ENCODE results near the gene SIKE1. TPM values are rescaled to one million over a fixed set of nuclear protein-coding genes. Genes with fewer than 3 reads are reported as not detected.

SIKE1 gene
- total and polyA plus RNA-seq, 2 donors from 2014 or later: 21.2 to 36.8 TPM

DNA sequence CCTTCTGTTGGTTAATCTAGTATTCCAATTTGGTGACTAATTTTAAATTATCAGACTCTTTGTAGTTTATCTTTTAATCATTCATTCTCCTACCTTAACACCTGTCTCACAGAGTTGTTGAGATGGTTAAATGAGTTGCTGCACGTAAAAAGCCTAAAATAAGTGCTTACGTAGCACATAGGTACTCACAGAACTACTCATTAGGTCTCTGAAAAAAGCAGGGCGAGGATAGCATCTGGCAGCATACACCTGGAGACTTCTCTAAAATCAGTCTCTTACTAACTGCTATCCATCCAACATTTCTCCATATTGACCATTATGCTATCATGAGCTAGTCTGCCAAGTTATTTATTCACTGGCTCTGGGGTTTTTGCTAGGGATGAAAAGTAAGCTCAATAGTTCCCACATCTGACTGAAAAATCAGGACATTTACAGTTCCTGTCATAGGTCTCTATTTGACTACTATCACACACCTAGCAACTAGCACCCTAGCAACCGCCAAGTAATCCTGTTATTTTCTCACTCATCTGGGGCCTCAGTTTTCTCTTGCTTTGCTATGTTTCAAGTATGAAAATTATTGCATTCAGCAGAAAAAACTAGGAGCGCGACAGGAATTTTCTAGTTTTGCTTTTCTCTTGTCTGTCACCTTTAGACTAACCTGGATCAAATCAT is 33.9 kb downstream of the SIKE1 start:
- H3K36me3 ChIP-seq (ENCODE audit: control insufficient read depth in 2 of 3, insufficient read depth in 3 of 3, low read length in 3 of 3): peaks cover 6 to 14% (median 8%) of the 10 kb centered on the region in 3 donors
- H3K9me3 ChIP-seq (ENCODE audit: control insufficient read depth in 2 of 3, insufficient read depth in 1 of 3, low read length in 3 of 3): no peaks in the 10 kb centered on the region
- TF ChIP-seq, protein P1, sequence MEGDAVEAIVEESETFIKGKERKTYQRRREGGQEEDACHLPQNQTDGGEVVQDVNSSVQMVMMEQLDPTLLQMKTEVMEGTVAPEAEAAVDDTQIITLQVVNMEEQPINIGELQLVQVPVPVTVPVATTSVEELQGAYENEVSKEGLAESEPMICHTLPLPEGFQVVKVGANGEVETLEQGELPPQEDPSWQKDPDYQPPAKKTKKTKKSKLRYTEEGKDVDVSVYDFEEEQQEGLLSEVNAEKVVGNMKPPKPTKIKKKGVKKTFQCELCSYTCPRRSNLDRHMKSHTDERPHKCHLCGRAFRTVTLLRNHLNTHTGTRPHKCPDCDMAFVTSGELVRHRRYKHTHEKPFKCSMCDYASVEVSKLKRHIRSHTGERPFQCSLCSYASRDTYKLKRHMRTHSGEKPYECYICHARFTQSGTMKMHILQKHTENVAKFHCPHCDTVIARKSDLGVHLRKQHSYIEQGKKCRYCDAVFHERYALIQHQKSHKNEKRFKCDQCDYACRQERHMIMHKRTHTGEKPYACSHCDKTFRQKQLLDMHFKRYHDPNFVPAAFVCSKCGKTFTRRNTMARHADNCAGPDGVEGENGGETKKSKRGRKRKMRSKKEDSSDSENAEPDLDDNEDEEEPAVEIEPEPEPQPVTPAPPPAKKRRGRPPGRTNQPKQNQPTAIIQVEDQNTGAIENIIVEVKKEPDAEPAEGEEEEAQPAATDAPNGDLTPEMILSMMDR (IDR thresholded peaks at IDR 0.05; ENCODE audit: borderline replicate concordance, extremely low read depth, insufficient read depth): no peak
- H3K4me3 ChIP-seq (ENCODE audit: low read length in 3 of 3): no peak overlapping the region
- FAIRE-seq (no peak), DNase-seq (no peak)
- intact Hi-C loops (cut with DNase I): no loop called here
- H3K27me3 ChIP-seq (ENCODE audit: control insufficient read depth, insufficient read depth, low read length): no peaks in the 10 kb centered on the region
- H3K4me1 ChIP-seq (ENCODE audit: control insufficient read depth in 2 of 3, insufficient read depth in 2 of 3, low read depth in 1 of 3, low read length in 3 of 3): peaks cover 0 to 9% (median 8%) of the 10 kb centered on the region in 3 donors
- H3K27ac ChIP-seq (ENCODE audit: low read depth in 2 of 2, low read length in 2 of 2): no peak overlapping the region
- H3K9ac ChIP-seq (ENCODE audit: low read length in 3 of 3): no peak overlapping the region

DNA sequence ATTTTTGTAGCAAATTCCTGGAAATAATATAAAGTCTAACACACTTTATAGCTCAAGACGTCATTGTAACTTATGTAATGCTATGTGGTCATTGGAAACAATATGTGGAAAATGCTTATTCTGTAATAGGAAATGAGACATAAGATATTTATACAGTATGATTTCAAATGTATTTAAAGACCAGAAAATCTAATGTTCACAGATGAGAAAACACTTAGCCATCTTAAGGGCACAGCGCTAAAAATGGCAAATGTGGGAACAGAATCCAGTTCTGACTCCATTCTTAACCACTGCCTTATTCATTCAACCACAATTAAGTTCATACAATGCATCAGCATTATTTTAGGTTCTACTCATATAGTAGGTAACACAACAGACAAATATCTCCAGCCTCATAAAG is 35.2 kb downstream of the SIKE1 start:
- no peaks in the 10 kb centered on the region for H3K9me3 ChIP-seq (ENCODE audit: control insufficient read depth in 2 of 3, insufficient read depth in 1 of 3, low read length in 3 of 3)
- FAIRE-seq (no peak), DNase-seq (no peak)
- intact Hi-C loops (cut with DNase I): no loop called here
- TF ChIP-seq, protein P1 (IDR thresholded peaks at IDR 0.05; ENCODE audit: borderline replicate concordance, extremely low read depth, insufficient read depth): no peak
- H3K27ac ChIP-seq (ENCODE audit: low read depth in 2 of 2, low read length in 2 of 2): no peak overlapping the region
- no peaks in the 10 kb centered on the region for H3K27me3 ChIP-seq (ENCODE audit: control insufficient read depth, insufficient read depth, low read length)
- H3K4me3 ChIP-seq (ENCODE audit: low read length in 3 of 3): no peak overlapping the region
- H3K4me1 ChIP-seq (ENCODE audit: control insufficient read depth in 2 of 3, insufficient read depth in 2 of 3, low read depth in 1 of 3, low read length in 3 of 3): peaks cover 0 to 5% (median 4%) of the 10 kb centered on the region in 3 donors
- no peak overlapping the region for H3K9ac ChIP-seq (ENCODE audit: low read length in 3 of 3)
- H3K36me3 ChIP-seq (ENCODE audit: control insufficient read depth in 2 of 3, insufficient read depth in 3 of 3, low read length in 3 of 3): peaks cover 6 to 18% (median 8%) of the 10 kb centered on the region in 3 donors

DNA sequence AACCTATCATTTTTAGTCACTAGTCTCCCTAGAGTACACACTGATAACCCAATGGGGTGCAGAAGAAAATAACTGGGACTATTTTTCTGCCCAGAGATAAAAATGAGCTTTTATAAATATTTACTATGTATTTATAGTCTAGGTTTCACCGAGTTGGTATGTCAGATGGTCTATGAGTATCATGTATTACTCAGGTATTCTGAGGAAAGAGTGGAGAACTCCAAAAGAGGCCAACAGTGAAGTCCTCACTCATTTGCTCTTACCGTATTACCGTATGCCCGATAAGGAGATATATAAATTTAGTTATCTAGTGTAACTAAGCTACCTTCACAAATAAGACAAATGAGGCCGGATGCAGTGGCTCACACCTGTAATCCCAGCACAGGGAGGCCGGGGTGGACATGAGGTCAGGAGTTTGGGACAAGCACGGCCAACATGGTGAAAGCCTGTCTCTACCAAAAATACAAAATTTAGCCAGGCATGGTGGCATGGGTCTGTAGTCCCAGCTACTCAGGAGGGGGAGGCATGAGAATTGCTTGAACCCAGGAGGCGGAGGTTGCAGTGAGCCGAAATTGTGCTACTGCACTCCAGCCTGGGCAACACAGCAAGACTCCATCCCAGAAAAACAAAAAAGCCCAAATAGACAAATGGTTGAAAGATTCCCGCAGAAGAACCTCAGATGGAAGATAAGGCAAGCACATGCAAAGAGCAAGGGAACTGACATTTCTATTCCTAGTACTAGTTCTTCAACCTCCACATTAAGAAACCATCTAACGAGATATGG is 38.3 kb downstream of the SIKE1 start:
- Histone ChIP-seq H3K27me3 (ENCODE audit: control insufficient read depth, insufficient read depth, low read length) (no peaks in the 10 kb centered on the region), H3K9ac (ENCODE audit: low read length in 3 of 3) (no peak overlapping the region), H3K4me1 (ENCODE audit: control insufficient read depth in 2 of 3, insufficient read depth in 2 of 3, low read depth in 1 of 3, low read length in 3 of 3) (peaks cover 0 to 2% (median 0%) of the 10 kb centered on the region in 3 donors), H3K27ac (ENCODE audit: low read depth in 2 of 2, low read length in 2 of 2) (no peak overlapping the region), H3K36me3 (ENCODE audit: control insufficient read depth in 2 of 3, insufficient read depth in 3 of 3, low read length in 3 of 3) (peaks cover 2 to 18% (median 7%) of the 10 kb centered on the region in 3 donors), H3K4me3 (ENCODE audit: low read length in 3 of 3) (no peak overlapping the region), H3K9me3 (ENCODE audit: control insufficient read depth in 2 of 3, insufficient read depth in 1 of 3, low read length in 3 of 3) (no peaks in the 10 kb centered on the region)
- intact Hi-C loops (cut with DNase I): no loop called here
- no peak for DNase-seq
- FAIRE-seq: no peak
- TF ChIP-seq, protein P1 (IDR thresholded peaks at IDR 0.05; ENCODE audit: borderline replicate concordance, extremely low read depth, insufficient read depth): no peak

Measured in kidney (tissue), 14 donors.